Measurements from ENCODE around the gene FGD5.

GRCh38 chr3:14920536-14920935 is 101.8 kb downstream of the FGD5 start:
- TF ChIP-seq, protein P1, sequence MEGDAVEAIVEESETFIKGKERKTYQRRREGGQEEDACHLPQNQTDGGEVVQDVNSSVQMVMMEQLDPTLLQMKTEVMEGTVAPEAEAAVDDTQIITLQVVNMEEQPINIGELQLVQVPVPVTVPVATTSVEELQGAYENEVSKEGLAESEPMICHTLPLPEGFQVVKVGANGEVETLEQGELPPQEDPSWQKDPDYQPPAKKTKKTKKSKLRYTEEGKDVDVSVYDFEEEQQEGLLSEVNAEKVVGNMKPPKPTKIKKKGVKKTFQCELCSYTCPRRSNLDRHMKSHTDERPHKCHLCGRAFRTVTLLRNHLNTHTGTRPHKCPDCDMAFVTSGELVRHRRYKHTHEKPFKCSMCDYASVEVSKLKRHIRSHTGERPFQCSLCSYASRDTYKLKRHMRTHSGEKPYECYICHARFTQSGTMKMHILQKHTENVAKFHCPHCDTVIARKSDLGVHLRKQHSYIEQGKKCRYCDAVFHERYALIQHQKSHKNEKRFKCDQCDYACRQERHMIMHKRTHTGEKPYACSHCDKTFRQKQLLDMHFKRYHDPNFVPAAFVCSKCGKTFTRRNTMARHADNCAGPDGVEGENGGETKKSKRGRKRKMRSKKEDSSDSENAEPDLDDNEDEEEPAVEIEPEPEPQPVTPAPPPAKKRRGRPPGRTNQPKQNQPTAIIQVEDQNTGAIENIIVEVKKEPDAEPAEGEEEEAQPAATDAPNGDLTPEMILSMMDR (IDR thresholded peaks at IDR 0.05) = no peak
- no peak for TF ChIP-seq NRF1 (IDR thresholded peaks at IDR 0.05; ENCODE audit: low read depth, low read length)
- TF ChIP-seq FOXM1 (IDR thresholded peaks at IDR 0.05; ENCODE audit: low read depth) = no peak
- TF ChIP-seq MEF2A (IDR thresholded peaks at IDR 0.05; ENCODE audit: borderline replicate concordance, low read depth) = no peak
- TF ChIP-seq, protein P2, sequence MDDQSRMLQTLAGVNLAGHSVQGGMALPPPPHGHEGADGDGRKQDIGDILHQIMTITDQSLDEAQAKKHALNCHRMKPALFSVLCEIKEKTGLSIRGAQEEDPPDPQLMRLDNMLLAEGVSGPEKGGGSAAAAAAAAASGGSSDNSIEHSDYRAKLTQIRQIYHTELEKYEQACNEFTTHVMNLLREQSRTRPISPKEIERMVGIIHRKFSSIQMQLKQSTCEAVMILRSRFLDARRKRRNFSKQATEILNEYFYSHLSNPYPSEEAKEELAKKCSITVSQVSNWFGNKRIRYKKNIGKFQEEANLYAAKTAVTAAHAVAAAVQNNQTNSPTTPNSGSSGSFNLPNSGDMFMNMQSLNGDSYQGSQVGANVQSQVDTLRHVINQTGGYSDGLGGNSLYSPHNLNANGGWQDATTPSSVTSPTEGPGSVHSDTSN (IDR thresholded peaks at IDR 0.05) = no peak
- TF ChIP-seq, protein P3, sequence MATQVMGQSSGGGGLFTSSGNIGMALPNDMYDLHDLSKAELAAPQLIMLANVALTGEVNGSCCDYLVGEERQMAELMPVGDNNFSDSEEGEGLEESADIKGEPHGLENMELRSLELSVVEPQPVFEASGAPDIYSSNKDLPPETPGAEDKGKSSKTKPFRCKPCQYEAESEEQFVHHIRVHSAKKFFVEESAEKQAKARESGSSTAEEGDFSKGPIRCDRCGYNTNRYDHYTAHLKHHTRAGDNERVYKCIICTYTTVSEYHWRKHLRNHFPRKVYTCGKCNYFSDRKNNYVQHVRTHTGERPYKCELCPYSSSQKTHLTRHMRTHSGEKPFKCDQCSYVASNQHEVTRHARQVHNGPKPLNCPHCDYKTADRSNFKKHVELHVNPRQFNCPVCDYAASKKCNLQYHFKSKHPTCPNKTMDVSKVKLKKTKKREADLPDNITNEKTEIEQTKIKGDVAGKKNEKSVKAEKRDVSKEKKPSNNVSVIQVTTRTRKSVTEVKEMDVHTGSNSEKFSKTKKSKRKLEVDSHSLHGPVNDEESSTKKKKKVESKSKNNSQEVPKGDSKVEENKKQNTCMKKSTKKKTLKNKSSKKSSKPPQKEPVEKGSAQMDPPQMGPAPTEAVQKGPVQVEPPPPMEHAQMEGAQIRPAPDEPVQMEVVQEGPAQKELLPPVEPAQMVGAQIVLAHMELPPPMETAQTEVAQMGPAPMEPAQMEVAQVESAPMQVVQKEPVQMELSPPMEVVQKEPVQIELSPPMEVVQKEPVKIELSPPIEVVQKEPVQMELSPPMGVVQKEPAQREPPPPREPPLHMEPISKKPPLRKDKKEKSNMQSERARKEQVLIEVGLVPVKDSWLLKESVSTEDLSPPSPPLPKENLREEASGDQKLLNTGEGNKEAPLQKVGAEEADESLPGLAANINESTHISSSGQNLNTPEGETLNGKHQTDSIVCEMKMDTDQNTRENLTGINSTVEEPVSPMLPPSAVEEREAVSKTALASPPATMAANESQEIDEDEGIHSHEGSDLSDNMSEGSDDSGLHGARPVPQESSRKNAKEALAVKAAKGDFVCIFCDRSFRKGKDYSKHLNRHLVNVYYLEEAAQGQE (IDR thresholded peaks at IDR 0.05; ENCODE audit: low read depth, low read length) = no peak
- no peak for TF ChIP-seq GABPA (IDR thresholded peaks at IDR 0.05; ENCODE audit: low read depth)
- no peak for TF ChIP-seq TCF12 (IDR thresholded peaks at IDR 0.05)
- TF ChIP-seq POLR2AphosphoS5 (IDR thresholded peaks at IDR 0.05; ENCODE audit: low read depth, low read length) = no peak
- TF ChIP-seq, protein P4, sequence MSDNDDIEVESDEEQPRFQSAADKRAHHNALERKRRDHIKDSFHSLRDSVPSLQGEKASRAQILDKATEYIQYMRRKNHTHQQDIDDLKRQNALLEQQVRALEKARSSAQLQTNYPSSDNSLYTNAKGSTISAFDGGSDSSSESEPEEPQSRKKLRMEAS (IDR thresholded peaks at IDR 0.05; ENCODE audit: low read depth) = no peak
- no peak for TF ChIP-seq RCOR1 (IDR thresholded peaks at IDR 0.05; ENCODE audit: low read length)
- no peak for TF ChIP-seq RAD21 (IDR thresholded peaks at IDR 0.05; ENCODE audit: low read length)

Measured in SK-N-SH (cell line).